Jurkat, Clone E6-1 (cell line): ENCODE measurements around the gene KLHL6.
"Not testable (repeated sequence)": the region's sequence is repeated elsewhere in the genome, so short reads cannot be mapped to it uniquely, and the experiment has no call there.

ENCODE experiments used
- DNase-seq: peaks from one replicate; pipeline ENCODE4 v3.0.0-alpha.2; 2011; ENCODE audit warnings: low read depth, low spot score
- H3K4me3 ChIP-seq: 2 replicates; pipeline ENCODE4 v1.5.1; 2011; ENCODE audit warnings: mild to moderate bottlenecking, low read length, control low read depth, moderate library complexity

Gene KLHL6

GRCh38 chr3:183472155-183472554, 83.4 kb downstream of the KLHL6 start:
- DNase-seq: no peak
- no peak overlapping the region for H3K4me3 ChIP-seq

DNA sequence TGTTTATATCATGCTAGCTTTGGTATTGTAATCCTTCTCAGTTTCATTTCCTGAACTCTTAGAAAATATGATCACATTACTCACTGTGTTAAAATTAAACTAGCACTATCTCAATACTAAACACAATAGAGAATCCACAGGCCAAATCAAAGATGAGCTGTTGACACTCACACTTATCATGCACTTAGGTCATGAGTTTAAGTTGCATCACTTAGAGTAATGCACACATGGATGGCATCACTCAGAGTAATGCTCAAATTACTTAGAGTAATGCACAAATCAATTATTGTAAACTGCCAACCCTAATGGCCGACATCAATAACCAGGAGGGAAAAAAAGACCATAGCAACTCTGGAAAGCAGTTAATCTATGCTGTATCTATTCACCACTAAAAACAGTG, 87.1 kb downstream of the KLHL6 start:
- no peak for DNase-seq
- no peak overlapping the region for H3K4me3 ChIP-seq

GRCh38 chr3:183466575-183466974, 88.9 kb downstream of the KLHL6 start:
- no peak for DNase-seq
- H3K4me3 ChIP-seq: no peak overlapping the region

GRCh38 chr3:183465710-183466109, 89.8 kb downstream of the KLHL6 start:
- not testable (repeated sequence) for DNase-seq, H3K4me3 ChIP-seq

DNA sequence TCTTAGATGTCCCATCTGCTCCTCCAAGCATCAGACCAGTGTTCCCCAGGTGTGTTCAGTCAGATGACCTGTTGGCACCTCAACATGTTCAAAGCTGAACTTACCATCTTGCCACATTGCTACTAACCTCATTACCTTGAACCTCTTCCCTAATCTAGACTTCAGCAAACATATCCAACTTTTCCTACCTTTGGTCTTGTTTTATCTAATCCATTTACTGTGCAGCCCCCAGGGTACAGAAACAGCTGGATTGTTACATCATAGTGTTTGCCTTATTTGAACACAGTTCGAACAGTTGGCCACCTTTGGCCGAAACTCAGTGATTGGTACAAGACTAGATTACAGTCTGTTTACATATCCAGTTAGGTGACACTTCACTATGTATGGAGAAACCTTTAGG, 91.0 kb downstream of the KLHL6 start:
- no peak overlapping the region for H3K4me3 ChIP-seq
- DNase-seq: no peak

DNA sequence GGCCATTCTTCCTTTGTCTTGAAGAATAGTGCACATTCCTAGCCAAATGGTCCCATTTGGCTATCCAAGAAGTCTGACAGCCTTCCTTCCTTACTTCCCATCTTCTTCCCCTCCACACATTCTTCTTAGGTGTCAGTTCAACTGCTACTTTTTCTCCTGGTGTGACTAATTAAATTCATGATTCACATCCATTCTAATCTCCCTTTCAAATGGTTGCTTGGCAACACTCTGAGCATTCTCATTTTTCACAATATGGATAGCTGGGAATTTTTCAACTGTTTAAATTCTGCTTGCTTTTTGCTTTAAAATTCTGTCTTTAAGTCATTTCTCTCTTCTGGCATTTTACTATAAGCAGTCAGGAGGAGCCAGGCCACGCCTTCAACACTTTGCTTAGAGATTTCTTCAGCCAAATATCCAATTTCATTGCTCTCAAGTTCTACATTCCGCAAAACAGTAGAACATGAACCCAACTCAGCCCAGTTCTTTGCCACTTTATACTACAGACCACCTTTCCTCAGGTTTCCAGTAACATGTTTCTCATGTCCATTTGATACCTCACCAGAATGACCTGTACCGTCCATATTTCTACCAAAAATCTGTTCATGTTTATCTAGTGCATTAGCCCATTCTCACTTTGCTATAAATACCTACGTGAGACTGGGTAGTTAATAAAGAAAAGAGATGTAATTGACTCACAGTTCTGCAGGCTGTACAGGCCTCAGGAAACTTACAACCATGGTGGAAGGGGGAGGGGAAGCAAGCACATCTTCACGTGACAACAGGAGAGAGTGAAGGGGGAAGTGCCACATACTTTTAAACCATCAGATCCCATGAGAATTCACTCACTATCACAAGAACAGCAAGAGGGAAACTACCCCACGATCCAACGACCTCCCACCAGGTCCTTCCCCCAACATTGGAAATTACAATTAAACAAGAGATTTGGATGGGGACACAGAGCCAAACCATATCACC, 95.1 kb downstream of the KLHL6 start:
- no peak for DNase-seq
- H3K4me3 ChIP-seq: no peak overlapping the region

GRCh38 chr3:183455089-183455488, 100.4 kb downstream of the KLHL6 start:
- no peak for DNase-seq

GRCh38 chr3:183454064-183454463, 101.4 kb downstream of the KLHL6 start:
- no peak for DNase-seq
- no peak overlapping the region for H3K4me3 ChIP-seq

More at GRCh38 chr3:183455089-183455488, 100.4 kb downstream of the KLHL6 start:
- no peak overlapping the region for H3K4me3 ChIP-seq

GRCh38 chr3:183449791-183450190, 105.7 kb downstream of the KLHL6 start:
- H3K4me3 ChIP-seq: no peak overlapping the region
- DNase-seq: no peak

DNA sequence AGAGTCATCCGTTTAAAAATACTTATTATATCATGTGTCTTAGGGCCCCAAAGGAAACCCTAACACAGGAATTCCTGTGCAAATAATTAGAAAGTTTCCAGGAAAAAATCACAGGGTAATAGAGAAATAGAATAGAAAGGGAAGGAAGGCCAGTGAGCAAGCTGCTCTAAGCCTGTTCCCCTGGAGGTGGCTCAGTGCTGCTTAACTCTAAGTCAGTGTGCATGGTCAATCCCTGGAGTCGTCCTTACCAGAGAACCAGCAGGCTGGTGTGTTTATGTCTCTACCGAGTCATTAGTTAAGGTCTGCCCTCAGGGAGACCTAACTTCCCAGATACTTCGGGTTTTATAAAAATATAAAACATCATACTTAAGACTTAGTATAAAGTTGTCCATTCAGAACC, 106.1 kb downstream of the KLHL6 start:
- DNase-seq: no peak
- H3K4me3 ChIP-seq: no peak overlapping the region

DNA sequence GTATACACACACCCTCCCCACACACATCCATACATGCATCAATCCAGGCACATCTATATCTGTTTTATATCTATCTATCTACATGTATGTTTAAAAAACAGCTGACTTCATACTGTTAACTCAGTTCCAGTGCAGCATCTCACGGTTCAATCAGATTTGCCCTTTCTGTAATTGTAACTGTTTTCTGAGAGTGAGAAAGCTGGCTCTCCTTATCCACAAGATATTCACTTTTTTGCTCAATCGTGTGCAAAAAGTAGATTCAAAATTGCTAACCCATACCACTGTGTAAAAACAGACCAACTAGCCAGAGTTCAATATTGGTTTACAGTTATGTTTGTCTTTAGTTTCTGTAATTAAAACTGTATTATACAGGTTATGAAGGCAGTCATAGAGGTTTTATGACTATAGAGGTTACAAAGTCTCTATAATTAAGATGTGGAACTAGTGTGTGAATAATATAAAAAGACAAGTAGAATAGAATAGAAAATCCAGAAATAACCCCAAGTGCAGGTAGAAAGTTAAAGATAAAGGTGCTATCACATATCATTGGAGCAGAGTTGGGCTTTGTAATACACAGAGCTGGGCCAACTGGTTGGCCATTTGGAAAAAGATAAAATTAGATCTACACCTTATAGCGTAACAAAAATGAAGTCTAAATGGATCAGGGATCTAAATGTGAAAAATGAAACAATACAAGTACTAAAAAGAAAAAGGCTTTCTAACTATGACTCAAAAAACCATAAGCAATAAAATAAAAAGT, 107.0 kb downstream of the KLHL6 start:
- DNase-seq: no peak
- H3K4me3 ChIP-seq: peak overlapping the region; percentile 65

DNA sequence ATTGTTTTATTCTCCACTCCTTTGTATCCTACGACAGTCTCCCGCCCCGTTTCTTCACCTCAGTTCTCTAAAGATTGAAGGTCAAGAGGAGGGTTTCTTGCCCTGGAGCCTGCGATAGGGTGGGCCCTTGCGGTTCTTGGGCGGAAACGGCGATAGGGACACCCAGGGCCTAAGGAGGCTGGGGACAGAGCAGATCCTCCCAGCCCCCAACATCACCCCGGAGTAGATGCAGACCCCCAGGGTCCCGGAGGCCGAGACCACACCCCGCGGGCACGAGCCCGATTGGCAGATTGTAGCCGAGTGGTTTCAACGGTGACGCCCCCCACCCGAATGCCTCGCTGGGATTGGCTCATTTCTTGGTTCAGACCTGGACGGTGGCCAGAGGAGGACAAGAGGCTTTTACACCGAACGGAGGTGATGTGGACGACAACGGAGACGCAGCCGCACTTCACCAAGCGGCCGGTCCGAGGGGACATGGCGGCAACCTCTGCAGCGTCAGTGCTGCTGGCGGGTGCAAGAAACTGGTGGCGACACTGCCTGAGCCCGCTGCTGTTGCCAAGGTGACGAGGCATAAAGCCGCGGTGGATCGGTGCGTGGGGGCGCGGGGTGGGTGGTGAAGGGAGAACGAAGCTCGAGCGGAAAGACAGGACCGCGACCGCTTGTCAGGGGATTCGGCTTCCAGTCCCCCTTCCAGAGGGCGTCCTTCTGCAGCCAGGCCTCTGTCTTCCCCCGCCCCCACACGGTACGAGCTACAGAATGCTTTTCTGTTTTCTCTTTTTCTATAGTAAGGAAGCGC, 108.1 kb downstream of the KLHL6 start:
- DNase-seq: peak; percentile 74
- H3K4me3 ChIP-seq: peak overlapping the region; percentile 65

GRCh38 chr3:183446838-183447205, 108.7 kb downstream of the KLHL6 start:
- peak overlapping the region; percentile 65 for H3K4me3 ChIP-seq
- DNase-seq: no peak

- no peak for DNase-seq
- H3K4me3 ChIP-seq: no peak overlapping the region
Measured at GRCh38 chr3:183444748-183445147, 110.8 kb downstream of the KLHL6 start.

GRCh38 chr3:183443395-183444385, 111.8 kb downstream of the KLHL6 start:
- no peak for DNase-seq
- no peak overlapping the region for H3K4me3 ChIP-seq

- H3K4me3 ChIP-seq: no peak overlapping the region
- no peak for DNase-seq
Measured at GRCh38 chr3:183442994-183443393, 112.5 kb downstream of the KLHL6 start.

DNA sequence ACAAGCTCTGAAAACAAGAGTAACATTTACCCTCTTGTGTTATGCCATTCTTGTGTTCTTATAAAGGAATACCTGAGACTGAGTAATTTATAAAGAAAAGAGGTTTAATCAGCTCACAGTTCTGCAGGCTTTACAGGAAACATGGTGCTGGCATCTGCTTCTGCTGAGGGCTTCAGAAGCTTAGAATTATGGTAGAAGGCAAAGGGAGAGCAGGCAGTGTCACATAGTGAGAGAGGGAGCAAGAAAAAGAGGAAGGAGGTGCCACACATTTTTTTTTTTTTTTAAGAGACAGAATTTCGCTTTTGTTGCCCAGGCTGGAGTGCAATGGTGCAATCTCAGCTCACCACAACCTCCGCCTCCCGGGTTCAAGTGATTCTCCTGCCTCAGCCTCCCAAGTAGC, 115.0 kb downstream of the KLHL6 start:
- H3K4me3 ChIP-seq, DNase-seq: not testable (repeated sequence)

DNA sequence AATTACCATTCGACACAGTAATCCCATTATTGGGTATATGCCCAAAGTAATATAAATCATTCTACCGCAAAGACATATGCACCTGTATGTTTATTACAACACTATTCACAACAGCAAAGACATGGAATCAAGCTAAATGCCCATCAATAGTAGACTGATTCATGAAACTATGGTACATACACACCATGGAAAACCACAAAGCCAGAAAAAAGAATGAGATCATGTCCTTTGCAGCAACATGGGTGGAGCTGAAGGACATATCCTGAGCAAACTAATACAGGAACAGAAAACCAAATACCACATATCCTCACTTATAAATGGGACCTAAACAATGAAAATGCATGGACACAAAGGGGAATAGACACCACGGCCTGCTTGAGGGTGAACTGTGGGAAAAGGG, 116.0 kb downstream of the KLHL6 start:
- DNase-seq: no peak
- H3K4me3 ChIP-seq: no peak overlapping the region
